T-helper 2 cell treated with Interferon-gamma antibody and Interleukin-4, amounts not matched to agents 5 μg/mL and 100 μg/mL, for 36 hours (primary cell): ENCODE results near the gene CLDND2.
"Not testable (repeated sequence)": the region's sequence is repeated elsewhere in the genome, so short reads cannot be mapped to it uniquely, and the experiment has no call there.

Experiments used
- DNase-seq: peaks from one replicate; pipeline ENCODE4 v3.0.0; 2021; ENCODE audit warnings: low spot score
- H3K27ac Mint-ChIP-seq: one replicate; pipeline ENCODE4 v1.8.0; 2021; ENCODE audit warnings: mild to moderate bottlenecking, mixed read lengths
- H3K27me3 Mint-ChIP-seq: one replicate; pipeline ENCODE4 v1.8.0; 2021; ENCODE audit warnings: low read depth, mixed read lengths
- H3K36me3 Mint-ChIP-seq: one replicate; pipeline ENCODE4 v1.8.0; 2021; ENCODE audit warnings: low read depth, mixed read lengths
- H3K4me1 Mint-ChIP-seq: one replicate; pipeline ENCODE4 v1.8.0; 2021; ENCODE audit warnings: low read depth, mixed read lengths
- H3K4me3 Mint-ChIP-seq: one replicate; pipeline ENCODE4 v1.8.0; 2022; ENCODE audit warnings: mild to moderate bottlenecking, moderate library complexity, mixed read lengths
- H3K9me3 Mint-ChIP-seq: one replicate; pipeline ENCODE4 v1.8.0; 2021; ENCODE audit warnings: mixed read lengths

Gene CLDND2, protein sequence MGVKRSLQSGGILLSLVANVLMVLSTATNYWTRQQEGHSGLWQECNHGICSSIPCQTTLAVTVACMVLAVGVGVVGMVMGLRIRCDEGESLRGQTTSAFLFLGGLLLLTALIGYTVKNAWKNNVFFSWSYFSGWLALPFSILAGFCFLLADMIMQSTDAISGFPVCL

DNA sequence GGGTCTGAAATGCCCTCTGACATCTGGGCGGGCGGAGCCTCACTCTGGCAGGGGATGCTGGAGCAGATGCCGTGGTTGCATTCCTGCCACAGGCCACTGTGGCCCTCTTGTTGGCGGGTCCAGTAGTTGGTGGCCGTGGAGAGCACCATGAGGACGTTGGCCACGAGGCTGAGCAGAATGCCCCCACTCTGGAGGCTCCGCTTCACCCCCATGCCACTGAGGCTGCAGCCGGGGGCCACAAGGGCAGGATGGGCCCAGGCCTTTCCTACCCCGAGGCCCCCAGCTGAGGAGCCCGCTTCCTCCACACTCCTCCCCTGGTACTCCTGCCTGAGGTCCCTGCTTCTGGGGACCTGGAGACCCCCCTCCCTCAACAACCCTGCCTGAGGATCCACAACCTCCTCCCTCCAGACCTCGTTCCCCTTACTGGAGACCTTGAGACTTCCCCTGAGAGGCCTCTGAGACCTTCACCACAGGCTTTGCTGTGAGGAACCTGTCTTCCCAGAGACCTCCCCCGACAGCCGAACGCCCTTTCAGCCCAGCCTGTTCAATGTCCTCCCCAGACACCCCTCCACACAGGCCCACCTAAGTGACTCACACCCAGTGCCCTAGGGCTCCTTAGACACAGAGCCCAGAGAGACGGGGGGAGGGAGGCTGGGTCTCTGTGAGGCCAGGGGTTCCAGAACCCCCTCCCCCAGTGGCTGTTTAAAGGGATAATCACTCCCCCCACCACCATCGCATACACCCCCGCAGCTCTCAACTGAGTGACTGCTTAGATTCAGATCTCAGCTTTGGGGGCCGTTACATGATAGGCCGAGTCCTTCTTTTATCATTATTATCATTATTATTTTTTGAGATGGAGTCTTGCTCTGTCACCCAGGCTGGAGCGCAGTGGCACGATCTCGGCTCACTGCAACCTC, at the start of gene CLDND2:
TSS of gene CLDND2 (minus strand) at position 638 of the 917 bp plus-strand sequence. CDS start at position 212, 426 bp downstream.
- Mint-ChIP-seq H3K4me1 (peaks cover 68% of the 10 kb centered on the region), H3K27me3 (no peaks in the 10 kb centered on the region), H3K27ac (peak within 1 kb of the TSS; percentile 96), H3K9me3 (no peaks in the 10 kb centered on the region), H3K36me3 (peaks cover 16% of the 10 kb centered on the region), H3K4me3 (peak within 1 kb of the TSS; percentile 100)
- DNase-seq: no peak

DNA sequence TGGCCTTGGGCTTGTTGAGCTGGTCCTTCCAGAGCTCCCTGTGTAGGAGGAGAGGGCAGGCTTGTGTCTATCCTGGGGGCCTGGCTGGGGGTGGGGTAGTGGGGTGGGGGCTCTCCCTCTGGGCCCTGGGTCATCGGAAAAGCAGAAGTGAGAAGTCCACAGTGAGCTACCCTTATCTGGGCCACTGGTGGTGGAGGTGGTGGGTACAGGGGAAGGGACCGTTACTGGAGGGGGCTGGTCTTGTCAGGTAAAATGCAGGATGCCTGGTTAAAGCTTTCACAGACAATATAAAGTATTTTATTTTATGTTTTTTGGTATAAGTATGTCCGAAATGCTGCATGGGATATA, 49.0 kb upstream of the CLDND2 start:
- Mint-ChIP-seq H3K36me3 (no peaks in the 10 kb centered on the region), H3K27me3 (peaks cover 2% of the 10 kb centered on the region), H3K9me3 (no peaks in the 10 kb centered on the region), H3K4me1 (peaks cover 16% of the 10 kb centered on the region), H3K4me3 (no peak overlapping the region), H3K27ac (peak overlapping the region; percentile 81)
- no peak for DNase-seq

DNA sequence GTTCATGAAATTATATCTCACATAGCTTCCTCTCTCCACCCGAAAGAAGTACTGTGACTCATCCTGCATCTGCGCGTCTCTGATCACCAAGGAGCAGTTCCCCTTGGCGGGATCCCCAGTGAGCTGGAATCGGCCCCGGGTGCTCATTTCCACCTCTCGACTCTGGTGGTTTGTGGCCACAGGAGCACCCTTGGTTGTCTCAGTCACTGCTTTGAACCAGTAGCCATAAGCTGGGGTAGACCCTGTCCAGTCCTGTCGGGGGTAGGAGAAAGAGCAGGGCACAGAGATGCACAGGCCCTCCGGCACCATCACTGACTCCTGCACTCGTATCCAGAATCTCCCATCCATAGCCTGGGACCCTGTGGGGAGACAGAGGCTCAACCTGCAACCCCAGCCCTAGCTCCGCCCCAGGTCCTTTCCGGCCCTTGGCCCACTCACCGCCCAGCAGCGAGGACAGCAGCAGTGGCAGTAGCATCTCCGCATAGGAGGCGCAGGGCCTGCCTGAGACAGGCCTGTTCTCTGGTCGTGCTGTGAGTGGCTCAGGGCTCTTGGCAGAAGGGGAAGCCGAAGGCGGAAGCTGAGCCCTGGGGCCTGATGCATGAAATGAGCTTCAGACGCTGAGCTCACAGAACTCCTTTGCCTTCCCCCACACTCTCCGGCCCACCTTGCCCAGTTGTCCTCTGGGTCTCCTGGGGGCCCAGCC, 48.5 kb upstream of the CLDND2 start, which contains the start of gene SIGLEC10:
TSS of gene SIGLEC10 (minus strand) at position 536 of the 703 bp plus-strand sequence. CDS start at position 475, 61 bp downstream.
- H3K27ac Mint-ChIP-seq: peak within 1 kb of the TSS; percentile 81
- H3K4me3 Mint-ChIP-seq: peak within 1 kb of the TSS; percentile 60
- no peaks in the 10 kb centered on the region for H3K9me3 Mint-ChIP-seq
- H3K27me3 Mint-ChIP-seq: peaks cover 2% of the 10 kb centered on the region
- H3K36me3 Mint-ChIP-seq: no peaks in the 10 kb centered on the region
- H3K4me1 Mint-ChIP-seq: peaks cover 16% of the 10 kb centered on the region
- peak; percentile 68 for DNase-seq

DNA sequence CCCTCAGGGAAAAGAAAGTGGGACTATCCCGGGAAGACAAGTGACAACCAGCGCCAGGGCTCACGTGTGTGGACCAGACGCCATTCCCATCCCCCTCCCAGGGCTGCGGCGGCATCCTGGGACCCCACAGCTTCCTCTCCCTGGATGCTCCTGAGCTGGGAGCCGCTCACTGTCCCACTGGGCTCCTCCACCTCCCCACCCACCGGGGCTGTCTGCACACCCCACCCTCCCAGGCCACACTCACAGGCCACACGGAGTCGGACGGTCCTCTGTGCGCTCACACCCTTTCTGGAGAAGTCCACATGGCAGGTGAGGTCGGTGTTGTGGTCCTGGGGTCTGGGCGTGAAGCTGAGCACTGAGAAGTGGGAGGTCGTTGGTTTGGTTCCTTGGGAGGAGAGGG, 47.6 kb upstream of the CLDND2 start:
- peaks cover 14% of the 10 kb centered on the region for H3K4me1 Mint-ChIP-seq
- DNase-seq: not testable (repeated sequence)

DNA sequence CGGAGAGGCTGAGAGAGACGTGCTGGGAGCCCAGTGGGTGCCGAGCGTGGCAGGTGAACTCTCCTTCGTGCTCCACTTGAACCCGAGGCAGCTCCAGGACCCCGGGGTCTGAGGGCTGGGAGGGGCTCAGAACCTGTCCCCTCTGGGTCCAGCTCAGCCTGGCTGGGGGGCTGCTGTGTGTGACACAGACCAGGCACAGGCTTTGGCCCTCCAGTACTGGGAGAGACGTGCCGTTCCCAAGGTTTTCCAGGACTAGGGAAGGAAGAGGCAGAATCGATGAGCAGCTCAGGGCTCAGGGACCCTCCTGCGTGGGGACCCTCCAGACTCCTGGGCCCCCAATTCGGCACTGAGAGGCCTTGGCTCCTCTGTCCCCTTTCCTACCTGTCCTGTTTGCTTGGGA, 46.4 kb upstream of the CLDND2 start:
- no peak for DNase-seq
- H3K27me3 Mint-ChIP-seq: no peaks in the 10 kb centered on the region
- no peaks in the 10 kb centered on the region for H3K36me3 Mint-ChIP-seq
- no peak overlapping the region for H3K27ac Mint-ChIP-seq
- H3K4me1 Mint-ChIP-seq: peaks cover 14% of the 10 kb centered on the region
- H3K4me3 Mint-ChIP-seq: no peak overlapping the region
- H3K9me3 Mint-ChIP-seq: no peaks in the 10 kb centered on the region

More for the DNA sequence above, 47.6 kb upstream of the CLDND2 start:
- H3K4me3 Mint-ChIP-seq, H3K27me3 Mint-ChIP-seq, H3K36me3 Mint-ChIP-seq, H3K27ac Mint-ChIP-seq, H3K9me3 Mint-ChIP-seq: not testable (repeated sequence)

DNA sequence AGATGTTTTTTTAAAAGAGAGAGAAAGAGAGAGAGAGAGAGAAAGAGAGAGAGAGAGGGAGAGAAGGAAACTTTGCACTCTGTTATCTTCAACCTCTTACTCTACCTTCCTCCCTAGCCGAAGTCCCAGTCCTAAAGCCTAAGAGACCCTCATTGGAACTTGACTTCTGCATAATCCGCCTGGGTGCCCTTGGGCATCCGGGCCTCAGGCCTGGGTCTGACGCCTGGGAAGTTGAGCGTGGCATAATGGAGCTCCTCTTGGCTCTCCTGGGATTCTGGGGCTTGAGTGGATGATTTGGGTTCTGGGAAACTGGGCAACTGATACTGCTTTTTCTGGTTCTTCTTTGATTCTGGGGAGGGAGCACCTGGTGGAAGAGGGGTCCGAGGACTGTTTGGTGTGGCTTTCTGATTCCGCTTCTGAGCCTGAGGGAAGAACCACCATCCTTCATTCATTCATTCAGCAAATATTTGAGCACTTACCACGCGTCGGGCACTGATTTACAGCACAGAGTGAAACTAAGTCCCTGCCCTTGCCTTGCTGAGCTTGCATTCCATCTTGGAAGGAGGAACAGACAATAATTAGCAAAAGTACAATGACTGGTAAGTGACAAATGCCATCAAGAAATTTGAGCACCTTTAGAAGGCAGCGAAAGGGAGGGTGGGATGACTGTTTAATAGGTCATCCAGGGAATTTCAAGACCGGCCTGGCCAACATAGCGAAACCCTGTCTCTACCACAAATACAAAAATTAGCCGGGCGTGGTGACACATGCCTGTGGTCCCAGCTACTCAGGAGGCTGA, 42.3 kb upstream of the CLDND2 start:
- Mint-ChIP-seq H3K4me1 (peaks cover 8% of the 10 kb centered on the region), H3K36me3 (peaks cover 4% of the 10 kb centered on the region), H3K27me3 (no peaks in the 10 kb centered on the region), H3K4me3 (no peak overlapping the region), H3K27ac (no peak overlapping the region), H3K9me3 (no peaks in the 10 kb centered on the region)
- DNase-seq: no peak

DNA sequence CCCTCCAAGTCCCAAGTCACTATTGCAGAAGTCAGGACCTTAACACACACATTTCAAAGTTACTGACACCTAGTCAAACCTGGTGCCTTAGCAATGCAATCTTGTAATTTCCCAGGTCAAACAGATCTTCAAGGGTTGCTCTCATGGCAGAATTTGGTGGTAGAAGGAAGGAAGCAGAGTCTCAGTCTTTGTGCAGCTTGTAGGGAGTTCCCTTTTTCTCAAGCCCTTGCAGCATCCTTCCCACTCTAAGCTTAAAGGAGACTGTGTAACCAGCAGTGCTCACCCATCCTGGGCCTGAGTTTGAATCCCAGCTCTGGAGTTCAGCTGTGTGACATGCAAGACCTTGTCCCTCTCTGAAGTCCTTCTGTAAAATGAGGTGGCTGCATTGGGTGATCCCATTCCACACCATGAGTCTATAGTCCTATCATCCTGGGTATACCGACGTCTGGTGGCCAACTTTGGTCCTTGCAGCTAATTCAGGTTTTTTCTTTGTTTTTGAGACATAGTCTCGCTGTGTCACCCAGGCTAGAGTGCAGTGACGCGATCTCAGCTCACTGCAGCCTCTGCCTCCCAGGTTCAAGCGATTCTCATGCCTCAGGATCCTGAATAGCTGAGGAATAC, 38.8 kb upstream of the CLDND2 start:
- H3K27ac Mint-ChIP-seq: no peak overlapping the region
- peaks cover 17% of the 10 kb centered on the region for H3K36me3 Mint-ChIP-seq
- H3K9me3 Mint-ChIP-seq: peaks cover 11% of the 10 kb centered on the region
- no peak overlapping the region for H3K4me3 Mint-ChIP-seq
- DNase-seq: peak; percentile 26
- peaks cover 8% of the 10 kb centered on the region for H3K4me1 Mint-ChIP-seq
- no peaks in the 10 kb centered on the region for H3K27me3 Mint-ChIP-seq

DNA sequence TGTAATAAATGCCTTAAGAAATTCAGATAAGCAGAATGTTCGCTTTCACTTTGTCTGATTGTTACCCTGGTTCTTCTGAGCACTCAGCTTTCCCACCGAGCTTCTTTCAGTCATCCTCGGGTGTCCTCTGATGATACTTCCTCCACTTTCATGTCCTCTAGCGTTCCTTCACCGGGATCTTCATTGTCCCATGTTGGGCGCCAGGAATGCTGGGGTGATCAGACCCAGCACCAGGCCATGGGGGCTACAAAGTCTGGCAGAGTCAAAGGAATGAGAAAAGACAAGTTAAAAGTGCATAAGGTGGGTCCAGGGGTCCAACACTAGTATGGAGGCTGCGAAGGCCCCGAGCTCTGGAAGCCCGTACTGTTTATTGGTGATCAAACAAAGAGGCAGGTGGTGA, 33.3 kb upstream of the CLDND2 start:
- Mint-ChIP-seq H3K36me3 (peaks cover 28% of the 10 kb centered on the region), H3K27me3 (no peaks in the 10 kb centered on the region), H3K9me3 (peaks cover 25% of the 10 kb centered on the region), H3K4me3 (no peak overlapping the region), H3K4me1 (peaks cover 9% of the 10 kb centered on the region), H3K27ac (no peak overlapping the region)
- DNase-seq: no peak

DNA sequence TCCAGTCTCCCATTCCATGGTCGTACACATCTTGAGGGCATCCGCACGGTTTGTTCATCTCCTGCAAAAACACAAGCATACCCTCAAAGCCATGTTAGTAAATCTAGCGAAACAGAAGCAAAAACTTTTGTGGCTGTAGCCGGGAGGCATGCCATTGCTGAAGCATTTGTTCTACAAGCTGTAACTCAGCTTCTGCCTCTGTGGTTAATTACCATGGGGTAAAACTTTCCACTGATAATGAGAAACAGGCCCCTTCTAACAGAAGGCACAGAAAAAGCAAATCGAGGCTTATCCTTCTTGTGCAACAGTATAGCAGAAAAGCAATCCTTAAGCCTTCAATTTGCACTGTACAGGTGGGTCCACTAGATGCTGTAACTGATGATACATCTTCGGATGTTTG, 31.1 kb upstream of the CLDND2 start:
- not testable (repeated sequence) for H3K27me3 Mint-ChIP-seq, H3K27ac Mint-ChIP-seq, H3K4me3 Mint-ChIP-seq, DNase-seq
- Mint-ChIP-seq H3K9me3 (peaks cover 25% of the 10 kb centered on the region), H3K4me1 (peaks cover 20% of the 10 kb centered on the region), H3K36me3 (peaks cover 23% of the 10 kb centered on the region)

DNA sequence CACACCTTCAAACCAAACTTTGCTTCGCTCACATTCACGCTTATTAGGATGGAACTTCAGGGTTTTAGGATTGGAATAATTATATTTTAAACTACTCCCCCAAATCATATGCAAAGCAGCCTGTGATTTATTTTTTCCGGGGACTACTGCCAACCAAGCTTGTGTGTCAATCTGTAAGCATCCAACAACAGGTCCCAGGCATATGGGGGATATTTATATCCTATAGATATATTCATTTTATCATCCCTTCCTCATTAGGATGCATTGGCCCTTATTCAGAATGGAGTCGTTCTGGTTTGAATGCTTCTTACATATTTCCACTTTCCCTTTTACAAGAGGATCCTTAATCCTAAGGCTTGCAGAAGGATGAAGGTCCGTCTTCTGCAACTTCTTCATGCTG, 30.4 kb upstream of the CLDND2 start:
- Mint-ChIP-seq H3K36me3 (peaks cover 23% of the 10 kb centered on the region), H3K27me3 (no peaks in the 10 kb centered on the region), H3K4me1 (peaks cover 23% of the 10 kb centered on the region), H3K4me3 (no peak overlapping the region), H3K9me3 (peaks cover 25% of the 10 kb centered on the region), H3K27ac (no peak overlapping the region)
- DNase-seq: no peak

DNA sequence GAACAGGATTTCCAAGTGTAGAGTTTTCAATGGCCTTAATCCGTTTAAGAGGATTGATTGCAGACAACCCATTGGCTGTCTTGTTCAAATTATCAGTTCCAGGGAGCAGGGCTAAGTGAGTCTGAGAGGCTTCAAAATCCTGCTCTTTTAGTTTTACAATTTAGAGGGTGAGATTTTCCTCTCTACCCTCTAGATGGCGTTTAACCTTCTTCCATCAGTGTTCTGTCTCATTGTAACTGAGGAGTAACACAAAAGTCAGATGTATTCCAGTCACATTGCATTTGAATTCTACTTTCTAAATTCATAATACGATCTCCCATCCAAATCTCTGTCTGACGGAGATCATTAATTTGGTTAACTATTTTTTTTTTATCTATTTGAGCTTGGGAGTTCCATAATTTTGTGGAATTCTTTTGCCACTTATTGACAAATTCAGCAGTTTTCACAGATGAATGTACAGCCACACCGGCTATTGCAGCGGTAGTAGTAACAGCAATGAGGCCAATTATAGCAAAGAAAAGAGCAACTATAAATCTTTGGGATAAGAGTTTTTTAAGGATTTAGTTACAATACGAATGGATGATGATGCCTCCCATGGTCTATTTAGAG, 29.4 kb upstream of the CLDND2 start:
- Mint-ChIP-seq H3K27me3 (no peaks in the 10 kb centered on the region), H3K9me3 (peaks cover 18% of the 10 kb centered on the region), H3K4me1 (peaks cover 28% of the 10 kb centered on the region), H3K27ac (no peak overlapping the region), H3K4me3 (no peak overlapping the region), H3K36me3 (peaks cover 16% of the 10 kb centered on the region)
- DNase-seq: no peak

DNA sequence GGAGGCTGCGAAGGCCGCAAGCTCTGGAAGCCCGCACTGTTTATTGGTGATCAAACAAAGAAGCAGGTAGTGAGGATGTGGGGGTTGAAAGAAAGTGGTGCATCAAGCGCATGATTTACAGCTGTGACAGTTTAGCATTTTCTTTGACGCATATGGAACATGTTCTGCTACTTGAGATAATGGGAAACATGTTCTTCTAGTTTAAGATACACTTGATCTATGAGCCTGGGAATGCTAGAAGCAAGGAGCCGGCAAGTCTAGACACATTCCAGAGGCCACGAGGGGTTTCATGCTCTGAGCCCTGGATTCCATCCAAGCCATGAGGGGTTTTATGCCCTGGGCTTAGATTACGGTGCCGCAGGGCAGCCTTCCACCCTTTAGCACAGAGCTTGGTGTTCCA, 28.6 kb upstream of the CLDND2 start:
- not testable (repeated sequence) for H3K27ac Mint-ChIP-seq, H3K4me3 Mint-ChIP-seq, H3K27me3 Mint-ChIP-seq, DNase-seq
- Mint-ChIP-seq H3K4me1 (peaks cover 33% of the 10 kb centered on the region), H3K9me3 (peaks cover 13% of the 10 kb centered on the region), H3K36me3 (peaks cover 10% of the 10 kb centered on the region)

DNA sequence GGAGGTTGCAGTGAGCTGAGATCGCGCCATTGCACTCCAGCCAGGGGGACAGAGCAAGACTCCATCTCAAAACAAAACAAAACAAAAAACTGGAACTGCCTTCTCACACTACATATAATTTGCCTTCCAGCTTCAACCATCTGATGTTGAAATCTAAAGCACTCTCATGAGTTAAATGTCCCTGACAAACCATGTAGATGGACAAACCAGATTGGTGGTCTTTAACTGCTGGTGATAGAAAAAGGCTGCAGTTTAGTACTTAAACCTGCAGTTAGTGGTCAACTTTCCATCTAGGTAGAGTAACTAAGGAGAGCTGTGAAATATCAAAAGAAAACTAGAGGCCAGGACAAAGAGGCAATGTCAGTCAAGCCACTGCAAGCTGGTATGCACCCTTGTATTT, 27.4 kb upstream of the CLDND2 start:
- H3K36me3 Mint-ChIP-seq: peaks cover 2% of the 10 kb centered on the region
- peaks cover 4% of the 10 kb centered on the region for H3K9me3 Mint-ChIP-seq
- DNase-seq: no peak
- peak overlapping the region; percentile 95 for H3K27ac Mint-ChIP-seq
- no peaks in the 10 kb centered on the region for H3K27me3 Mint-ChIP-seq
- peaks cover 37% of the 10 kb centered on the region for H3K4me1 Mint-ChIP-seq
- no peak overlapping the region for H3K4me3 Mint-ChIP-seq
